Activated T-cell treated with anti-CD3 and anti-CD28 coated beads, Interleukin-2, amount 50 U/mL, for 1 hour (primary cell): ENCODE data around the gene VEPH1.

Experiments used
- DNase-seq: peaks from one replicate; pipeline ENCODE4 v3.0.0-alpha.2; 2020

The VEPH1 gene

GRCh38 chr3:157522648-157523047 lies 19.4 kb upstream of the VEPH1 start:
- DNase-seq: no peak

- DNase-seq: no peak
These were observed 17.4 kb upstream of the VEPH1 start for GRCh38 chr3:157520485-157521150.

GRCh38 chr3:157518881-157519280 lies 15.7 kb upstream of the VEPH1 start:
- DNase-seq: no peak

- DNase-seq: no peak
These were observed 13.7 kb upstream of the VEPH1 start for GRCh38 chr3:157516928-157517327.

- DNase-seq: no peak
These were observed 12.2 kb upstream of the VEPH1 start for GRCh38 chr3:157515398-157515797.

- no peak for DNase-seq
These were observed 11.2 kb upstream of the VEPH1 start for GRCh38 chr3:157514371-157514895.

GRCh38 chr3:157513585-157513984 lies 10.4 kb upstream of the VEPH1 start:
- DNase-seq: no peak

- no peak for DNase-seq
These were observed 9.3 kb upstream of the VEPH1 start for GRCh38 chr3:157512534-157512933.

- DNase-seq: no peak
These were observed 5.2 kb upstream of the VEPH1 start for GRCh38 chr3:157508461-157508860.

GRCh38 chr3:157501863-157502262 lies 1.4 kb downstream of the VEPH1 start:
- no peak for DNase-seq

- DNase-seq: no peak
These were observed 3.0 kb downstream of the VEPH1 start for GRCh38 chr3:157500232-157500631.

- DNase-seq: no peak
These were observed 3.8 kb downstream of the VEPH1 start for GRCh38 chr3:157499342-157499963.

- no peak for DNase-seq
These were observed 4.8 kb downstream of the VEPH1 start for GRCh38 chr3:157498371-157498770.

GRCh38 chr3:157495846-157496245 lies 7.4 kb downstream of the VEPH1 start:
- DNase-seq: no peak

- DNase-seq: no peak
These were observed 8.5 kb downstream of the VEPH1 start for GRCh38 chr3:157494581-157495281.

- DNase-seq: no peak
These were observed 9.3 kb downstream of the VEPH1 start for GRCh38 chr3:157493627-157494550.

- no peak for DNase-seq
These were observed 12.1 kb downstream of the VEPH1 start for GRCh38 chr3:157491136-157491535.

- no peak for DNase-seq
These were observed 15.1 kb downstream of the VEPH1 start for GRCh38 chr3:157488144-157488543.

GRCh38 chr3:157487339-157487738 lies 15.9 kb downstream of the VEPH1 start:
- no peak for DNase-seq

GRCh38 chr3:157479464-157480243 lies 23.6 kb downstream of the VEPH1 start:
- no peak for DNase-seq

GRCh38 chr3:157477441-157477840 lies 25.8 kb downstream of the VEPH1 start:
- no peak for DNase-seq

- DNase-seq: no peak
These were observed 27.2 kb downstream of the VEPH1 start for GRCh38 chr3:157475921-157476414.
